Rectal smooth muscle tissue (tissue), 1 donor: ENCODE measurements around the gene PPFIBP1.
"Not testable (repeated sequence)": the region's sequence is repeated elsewhere in the genome, so short reads cannot be mapped to it uniquely, and the experiment has no call there.

ENCODE experiments used
- H3K27ac ChIP-seq: one replicate; pipeline ENCODE4 v1.7.0; 2013; ENCODE audit warnings: low read depth, low read length, inconsistent platforms
- H3K27me3 ChIP-seq: one replicate; pipeline ENCODE4 v1.7.0; 2013; ENCODE audit warnings: low read length; ENCODE audit not compliant: control insufficient read depth, insufficient read depth
- H3K36me3 ChIP-seq: one replicate; pipeline ENCODE4 v1.7.0; 2013; ENCODE audit warnings: low read length; ENCODE audit not compliant: control insufficient read depth, insufficient read depth
- H3K4me1 ChIP-seq: one replicate; pipeline ENCODE4 v1.7.0; 2013; ENCODE audit warnings: low read length; ENCODE audit not compliant: control insufficient read depth, insufficient read depth
- H3K4me3 ChIP-seq: one replicate; pipeline ENCODE4 v1.7.0; 2013; ENCODE audit warnings: low read length
- H3K9ac ChIP-seq: one replicate; pipeline ENCODE4 v1.7.0; 2013; ENCODE audit warnings: low read length

PPFIBP1 gene

DNA sequence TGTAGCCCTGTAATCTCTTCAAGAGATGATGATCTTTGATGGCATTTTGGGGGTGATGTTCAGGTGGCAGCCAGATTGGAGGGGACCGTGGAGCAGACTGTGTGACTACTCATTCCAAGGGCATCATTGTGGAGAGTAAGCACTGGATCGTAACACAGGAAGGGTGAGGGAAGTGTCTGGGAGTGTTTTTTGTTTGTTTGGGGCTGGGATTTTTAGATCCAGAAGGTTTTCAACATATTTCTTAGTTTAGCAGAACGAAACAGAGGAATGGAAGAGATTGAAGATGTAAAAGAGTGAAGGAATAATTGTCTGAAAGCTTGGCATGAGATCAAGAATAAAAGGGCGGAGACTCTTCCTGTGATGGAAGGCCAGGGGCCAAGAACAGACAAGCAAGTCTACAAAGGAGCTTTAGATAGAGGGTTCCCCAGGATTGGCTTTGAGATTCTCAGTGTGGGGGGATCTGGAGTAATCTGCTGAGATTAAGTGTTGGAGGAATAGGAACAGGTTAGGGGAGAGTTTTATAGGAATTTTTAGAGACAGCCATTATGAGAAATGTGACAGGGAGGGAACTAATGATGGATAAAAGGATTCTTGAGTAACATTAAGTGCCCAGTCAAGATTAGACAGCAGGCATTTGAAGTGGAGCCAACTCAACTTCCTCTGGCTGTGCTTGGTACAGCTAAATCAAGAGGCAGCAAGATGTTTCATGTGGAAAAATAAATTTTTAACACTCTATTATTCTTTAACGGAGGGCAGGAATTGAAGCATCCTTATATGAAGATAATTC, 92.5 kb downstream of the PPFIBP1 start:
- Histone ChIP-seq H3K4me1 (peaks cover 4% of the 10 kb centered on the region), H3K27me3 (no peaks in the 10 kb centered on the region)

GRCh38 chr12:27618836-27619235, 94.8 kb downstream of the PPFIBP1 start:
- Histone ChIP-seq H3K9ac (no peak overlapping the region), H3K4me3 (no peak overlapping the region), H3K36me3 (no peaks in the 10 kb centered on the region), H3K27me3 (no peaks in the 10 kb centered on the region), H3K4me1 (peaks cover 4% of the 10 kb centered on the region), H3K27ac (no peak overlapping the region)

More for the DNA sequence above, 92.5 kb downstream of the PPFIBP1 start:
- no peaks in the 10 kb centered on the region for H3K36me3 ChIP-seq
- no peak overlapping the region for H3K9ac ChIP-seq
- H3K4me3 ChIP-seq, result no peak overlapping the region
- no peak overlapping the region for H3K27ac ChIP-seq

DNA sequence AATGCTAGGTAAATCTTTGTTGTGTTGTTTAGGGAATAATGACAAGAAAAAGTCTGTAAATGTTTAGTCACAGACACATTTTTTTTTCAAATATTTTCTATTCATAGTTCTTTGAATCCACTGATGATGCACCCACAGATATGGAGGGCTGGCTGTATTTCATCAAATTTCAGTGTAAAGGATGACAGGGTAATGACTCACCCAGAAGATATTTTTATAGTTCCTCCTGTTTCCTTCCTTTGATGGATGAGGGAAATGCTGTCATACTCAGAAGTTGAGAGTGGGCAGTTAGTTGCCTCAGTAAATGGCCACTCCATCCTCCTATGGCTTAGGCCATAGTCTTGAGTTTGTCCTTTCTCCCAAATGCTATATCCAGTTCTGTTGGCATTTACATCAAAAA, 95.3 kb downstream of the PPFIBP1 start:
- Histone ChIP-seq H3K27me3 (no peaks in the 10 kb centered on the region), H3K36me3 (no peaks in the 10 kb centered on the region)

GRCh38 chr12:27620121-27620520, 96.1 kb downstream of the PPFIBP1 start:
- Histone ChIP-seq H3K27me3 (no peaks in the 10 kb centered on the region), H3K27ac (no peak overlapping the region), H3K4me3 (no peak overlapping the region), H3K4me1 (peaks cover 4% of the 10 kb centered on the region), H3K9ac (no peak overlapping the region), H3K36me3 (no peaks in the 10 kb centered on the region)

More for the DNA sequence above, 95.3 kb downstream of the PPFIBP1 start:
- peaks cover 4% of the 10 kb centered on the region for H3K4me1 ChIP-seq
- H3K4me3 ChIP-seq, result no peak overlapping the region
- H3K9ac ChIP-seq, result no peak overlapping the region
- no peak overlapping the region for H3K27ac ChIP-seq

GRCh38 chr12:27622436-27623195, 98.6 kb downstream of the PPFIBP1 start:
- Histone ChIP-seq H3K27me3 (no peaks in the 10 kb centered on the region), H3K36me3 (no peaks in the 10 kb centered on the region), H3K9ac (no peak overlapping the region), H3K4me3 (no peak overlapping the region), H3K4me1 (no peaks in the 10 kb centered on the region), H3K27ac (no peak overlapping the region)

GRCh38 chr12:27623645-27624044, 99.6 kb downstream of the PPFIBP1 start:
- H3K4me1 ChIP-seq, result no peaks in the 10 kb centered on the region
- no peak overlapping the region for H3K27ac ChIP-seq
- no peaks in the 10 kb centered on the region for H3K36me3 ChIP-seq
- no peak overlapping the region for H3K4me3 ChIP-seq
- no peak overlapping the region for H3K9ac ChIP-seq
- no peaks in the 10 kb centered on the region for H3K27me3 ChIP-seq

DNA sequence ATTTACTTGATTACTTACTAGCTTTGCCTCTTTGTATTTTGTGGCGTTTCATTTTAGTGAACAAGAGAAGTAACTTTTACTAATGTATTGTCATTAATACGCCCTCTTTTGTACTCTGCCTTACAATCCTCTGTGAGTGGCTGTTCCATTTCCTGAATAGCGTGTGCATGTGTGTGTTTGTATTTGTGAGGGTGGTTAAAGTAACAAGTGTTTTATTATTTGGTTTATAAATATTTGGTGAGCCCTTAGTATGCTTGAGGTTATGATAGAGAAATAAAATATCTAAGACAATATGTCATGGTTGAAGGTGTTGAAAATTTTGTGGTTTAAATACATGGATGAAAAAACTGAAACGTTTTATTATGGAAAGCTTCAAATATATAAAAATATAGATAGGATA, 100.6 kb downstream of the PPFIBP1 start:
- no peak overlapping the region for H3K27ac ChIP-seq
- H3K4me1 ChIP-seq, result no peaks in the 10 kb centered on the region
- no peak overlapping the region for H3K9ac ChIP-seq
- no peaks in the 10 kb centered on the region for H3K36me3 ChIP-seq
- H3K4me3 ChIP-seq, result no peak overlapping the region
- H3K27me3 ChIP-seq, result no peaks in the 10 kb centered on the region

DNA sequence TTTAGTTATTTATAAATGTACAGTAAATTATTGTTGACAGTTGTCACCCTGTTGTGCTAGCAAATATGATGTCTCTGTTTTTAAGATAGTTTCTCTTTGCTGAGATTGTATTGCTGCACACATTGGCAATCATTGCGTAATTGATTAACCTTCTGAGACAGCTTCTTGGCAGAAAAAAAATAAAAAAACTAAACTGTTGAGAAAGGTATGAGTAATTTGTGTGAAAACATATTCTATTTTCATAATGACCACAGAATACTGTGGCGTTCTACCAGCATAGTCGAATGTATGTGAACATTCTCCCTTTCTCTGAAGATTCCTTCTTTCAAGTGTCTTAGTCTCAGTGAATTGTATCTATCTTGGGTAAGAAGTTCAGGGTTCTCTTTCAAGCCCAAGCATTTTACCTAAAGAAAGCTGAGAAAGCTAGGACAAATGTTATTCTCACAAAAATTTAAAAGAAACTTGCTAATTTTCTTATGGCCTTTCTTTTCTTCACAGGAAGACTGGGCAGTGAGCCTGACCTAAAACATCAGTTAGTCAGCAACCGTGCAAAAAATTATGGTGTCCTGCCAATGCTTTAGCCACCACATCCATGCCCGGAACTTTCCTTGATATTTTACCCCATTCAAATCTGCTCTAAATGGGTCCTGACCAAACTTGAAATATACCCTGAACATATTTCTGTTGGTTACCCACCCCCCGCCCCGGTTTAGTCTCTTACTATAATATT, 103.3 kb downstream of the PPFIBP1 start:
- Histone ChIP-seq H3K36me3 (no peaks in the 10 kb centered on the region), H3K27ac (no peak overlapping the region), H3K27me3 (no peaks in the 10 kb centered on the region), H3K4me3 (no peak overlapping the region), H3K9ac (no peak overlapping the region), H3K4me1 (no peaks in the 10 kb centered on the region)

DNA sequence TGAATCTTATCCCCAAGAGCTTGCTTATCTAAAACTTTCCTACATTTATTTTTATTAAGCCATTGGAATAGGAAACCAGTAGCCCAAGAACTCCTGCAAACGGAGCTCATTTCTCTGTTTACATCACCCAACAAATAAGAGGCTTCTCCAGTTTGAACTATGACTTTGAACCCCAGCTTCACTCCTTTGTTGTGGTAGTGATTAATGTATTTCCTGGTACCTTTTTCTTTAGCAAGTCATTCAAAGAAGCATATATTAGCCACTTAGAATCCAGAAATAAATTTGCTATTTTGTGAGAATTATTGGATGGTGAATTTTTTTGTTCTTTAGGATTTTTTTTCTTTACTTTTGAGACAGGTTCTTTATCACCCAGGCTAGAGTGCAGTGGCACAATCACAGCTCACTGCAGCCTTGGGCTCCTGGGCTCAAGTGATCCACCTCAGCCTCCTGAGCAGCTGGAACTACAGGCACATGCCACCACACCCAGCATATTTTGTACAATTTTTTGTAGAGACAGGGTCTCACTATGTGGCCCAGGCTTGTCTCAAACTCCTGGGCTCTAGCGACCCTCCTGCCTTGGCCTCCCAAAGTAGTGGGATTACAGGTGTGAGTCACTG, 104.0 kb downstream of the PPFIBP1 start:
- H3K4me1 ChIP-seq, H3K27me3 ChIP-seq, H3K9ac ChIP-seq, H3K27ac ChIP-seq, H3K4me3 ChIP-seq, H3K36me3 ChIP-seq: not testable (repeated sequence)

DNA sequence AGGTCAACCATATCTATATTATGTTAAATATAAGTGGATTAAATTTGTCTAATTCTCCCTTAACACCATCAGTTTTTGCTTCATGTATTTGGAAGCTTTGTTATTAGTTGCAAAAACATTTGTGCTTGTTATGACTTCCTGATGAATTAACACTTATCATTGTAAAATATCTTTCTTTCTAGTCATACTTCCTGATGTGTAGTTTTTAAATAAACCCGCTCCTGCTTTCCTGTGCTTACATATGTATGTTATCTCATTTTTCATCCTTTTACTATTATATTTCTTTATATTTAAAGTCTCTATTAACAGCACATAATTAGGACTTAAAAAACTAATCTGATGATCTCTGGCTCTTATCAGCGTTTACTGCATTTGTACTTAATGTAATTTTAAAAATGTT, 106.2 kb downstream of the PPFIBP1 start:
- H3K36me3 ChIP-seq, H3K9ac ChIP-seq, H3K27me3 ChIP-seq, H3K27ac ChIP-seq, H3K4me1 ChIP-seq, H3K4me3 ChIP-seq: not testable (repeated sequence)

- H3K9ac ChIP-seq, result no peak overlapping the region
- peaks cover 2% of the 10 kb centered on the region for H3K36me3 ChIP-seq
- no peaks in the 10 kb centered on the region for H3K4me1 ChIP-seq
- H3K27ac ChIP-seq, result no peak overlapping the region
- H3K4me3 ChIP-seq, result no peak overlapping the region
- no peaks in the 10 kb centered on the region for H3K27me3 ChIP-seq
Observed at GRCh38 chr12:27631365-27631764, 107.4 kb downstream of the PPFIBP1 start.

DNA sequence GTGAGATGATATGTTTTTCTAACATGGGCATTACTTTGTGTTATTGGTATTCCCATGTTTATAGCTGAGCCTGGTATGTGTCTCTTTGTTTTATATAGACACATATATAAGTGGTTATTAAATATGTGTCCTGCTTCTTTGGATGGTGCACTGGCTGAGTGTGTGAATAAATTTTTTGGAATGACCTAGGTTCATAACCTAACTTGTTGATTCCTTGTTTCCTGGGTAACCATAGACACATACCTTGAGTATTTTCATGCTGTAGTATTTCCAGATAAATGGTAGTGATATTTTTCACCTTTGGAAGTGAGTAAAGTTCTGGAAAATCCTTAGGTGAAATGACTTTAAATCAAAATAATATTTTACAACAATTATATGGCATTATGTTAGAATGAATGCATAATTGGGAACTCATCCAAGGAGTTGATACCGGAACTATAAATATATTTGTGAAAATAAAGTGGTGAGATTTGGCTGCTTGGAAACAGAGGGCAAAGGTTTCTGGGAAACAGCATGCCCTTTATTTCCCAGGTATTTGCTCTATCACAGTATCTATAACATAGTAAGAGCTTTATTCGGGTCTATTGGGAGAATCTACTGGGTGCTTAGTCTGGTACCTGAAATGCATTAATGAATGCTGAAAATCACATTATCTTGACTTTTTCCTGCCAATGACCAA, 107.9 kb downstream of the PPFIBP1 start:
- Histone ChIP-seq H3K27me3 (no peaks in the 10 kb centered on the region), H3K4me1 (no peaks in the 10 kb centered on the region), H3K9ac (no peak overlapping the region), H3K4me3 (no peak overlapping the region), H3K27ac (no peak overlapping the region), H3K36me3 (peaks cover 2% of the 10 kb centered on the region)
